ENCODE results near the gene CNGA1.
A peak's percentile ranks its signal among the peaks of the same experiment; 100 is the strongest.

The CNGA1 gene

GRCh38 chr4:48042979-48043461 is 26.5 kb upstream of the CNGA1 start:
- no peak for TF ChIP-seq SP1 (IDR thresholded peaks at IDR 0.05)
- no peak for TF ChIP-seq FOXK2 (IDR thresholded peaks at IDR 0.05)
- no peak for TF ChIP-seq TARDBP (IDR thresholded peaks at IDR 0.05)
- TF ChIP-seq CTBP1 (IDR thresholded peaks at IDR 0.05; ENCODE audit: borderline replicate concordance), result no peak
- no peak for TF ChIP-seq L3MBTL2 (conservative IDR thresholded peaks at IDR 0.05)
- TF ChIP-seq SUZ12 (IDR thresholded peaks at IDR 0.05), result no peak
- TF ChIP-seq BHLHE40 (IDR thresholded peaks at IDR 0.05; ENCODE audit: borderline replicate concordance), result no peak
- DNase-seq (ENCODE audit: extremely low spot score), result no peak
- ChIA-PET POLR2A (no interaction called here), CTCF (interaction anchor here (1.6 kb wide), 1 partner anchor 10 kb away, joined by 3 read pairs; no protein-coding TSS in a partner anchor)

DNA sequence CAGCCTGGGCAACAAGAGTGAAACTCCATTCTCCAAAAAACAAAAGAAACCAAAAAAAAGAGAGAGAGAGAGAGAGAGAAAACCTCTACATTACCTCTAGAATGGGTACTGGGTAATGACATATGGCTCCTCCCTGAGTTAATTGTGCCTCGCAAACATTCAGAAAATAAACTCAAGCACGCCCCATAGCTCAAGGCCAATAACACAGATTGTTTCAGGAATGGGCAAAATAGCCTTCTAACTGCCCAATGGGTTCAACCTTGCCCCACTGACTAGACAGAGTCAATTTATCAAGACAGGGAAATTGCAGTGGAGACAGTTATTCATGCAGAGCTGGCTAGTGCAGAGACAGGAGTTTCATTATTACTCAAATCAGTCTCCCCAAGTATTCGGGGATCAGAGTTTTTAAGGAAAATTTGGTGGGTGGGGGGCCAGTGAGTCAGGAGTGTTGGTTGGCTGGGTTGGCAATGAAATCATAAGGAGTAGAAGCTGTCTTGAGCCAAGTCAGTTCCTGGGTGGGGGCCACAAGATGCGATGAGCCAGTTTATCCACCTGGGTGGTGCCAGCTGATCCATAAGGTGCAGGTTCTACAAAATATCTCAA is 25.2 kb upstream of the CNGA1 start:
- CTCF ChIA-PET, result interaction anchor here (0.6 to 0.7 kb wide), 2 partner anchors 35 to 76 kb away, joined by 3 read pairs; no protein-coding TSS in a partner anchor
- POLR2A ChIA-PET, result no interaction called here
- no peak for DNase-seq (ENCODE audit: extremely low spot score)
- TF ChIP-seq BHLHE40 (IDR thresholded peaks at IDR 0.05; ENCODE audit: borderline replicate concordance) (no peak), SP1 (IDR thresholded peaks at IDR 0.05) (no peak), ZNF384 (IDR thresholded peaks at IDR 0.05) (no peak), HDGF (IDR thresholded peaks at IDR 0.05; ENCODE audit: borderline replicate concordance) (no peak), FOXM1 (IDR thresholded peaks at IDR 0.05; ENCODE audit: borderline replicate concordance) (no peak), TARDBP (IDR thresholded peaks at IDR 0.05) (no peak), LEF1 (IDR thresholded peaks at IDR 0.05; ENCODE audit: borderline replicate concordance) (no peak), ARNT (IDR thresholded peaks at IDR 0.05) (no peak), ELF4 (IDR thresholded peaks at IDR 0.05) (no peak), NFRKB (IDR thresholded peaks at IDR 0.05) (no peak), FOXK2 (IDR thresholded peaks at IDR 0.05) (no peak), SUZ12 (IDR thresholded peaks at IDR 0.05) (no peak)

GRCh38 chr4:48039561-48039960 is 23.1 kb upstream of the CNGA1 start:
- TF ChIP-seq NFRKB (IDR thresholded peaks at IDR 0.05) (no peak), PKNOX1 (IDR thresholded peaks at IDR 0.05) (no peak), L3MBTL2 (conservative IDR thresholded peaks at IDR 0.05) (no peak), HDGF (IDR thresholded peaks at IDR 0.05; ENCODE audit: borderline replicate concordance) (no peak), SUZ12 (IDR thresholded peaks at IDR 0.05) (no peak), FOXK2 (IDR thresholded peaks at IDR 0.05) (no peak), SP1 (IDR thresholded peaks at IDR 0.05) (no peak), ZNF384 (IDR thresholded peaks at IDR 0.05) (no peak), CTBP1 (IDR thresholded peaks at IDR 0.05; ENCODE audit: borderline replicate concordance) (no peak), FOXM1 (IDR thresholded peaks at IDR 0.05; ENCODE audit: borderline replicate concordance) (no peak), ARNT (IDR thresholded peaks at IDR 0.05) (no peak), TARDBP (IDR thresholded peaks at IDR 0.05) (no peak), ELF4 (IDR thresholded peaks at IDR 0.05) (no peak), FOXA1 (IDR thresholded peaks at IDR 0.05) (no peak), BHLHE40 (IDR thresholded peaks at IDR 0.05; ENCODE audit: borderline replicate concordance) (no peak)
- POLR2A ChIA-PET, result no interaction called here
- CTCF ChIA-PET, result interaction anchor here (0.6 kb wide), 1 partner anchor 59 kb away, joined by 3 read pairs; no protein-coding TSS in a partner anchor

GRCh38 chr4:48038666-48039065 is 22.2 kb upstream of the CNGA1 start:
- ChIA-PET CTCF (no interaction called here), POLR2A (no interaction called here)
- no peak for DNase-seq (ENCODE audit: extremely low spot score)
- TF ChIP-seq ZNF384 (IDR thresholded peaks at IDR 0.05), result no peak
- TF ChIP-seq SUZ12 (IDR thresholded peaks at IDR 0.05), result no peak
- no peak for TF ChIP-seq TARDBP (IDR thresholded peaks at IDR 0.05)
- no peak for TF ChIP-seq FOXK2 (IDR thresholded peaks at IDR 0.05)
- TF ChIP-seq ARNT (IDR thresholded peaks at IDR 0.05), result no peak
- no peak for TF ChIP-seq FOXA1 (IDR thresholded peaks at IDR 0.05)
- TF ChIP-seq SP1 (IDR thresholded peaks at IDR 0.05), result no peak
- TF ChIP-seq ELF4 (IDR thresholded peaks at IDR 0.05), result no peak

More at GRCh38 chr4:48039561-48039960, 23.1 kb upstream of the CNGA1 start:
- DNase-seq (ENCODE audit: extremely low spot score), result no peak

- TF ChIP-seq SP1 (IDR thresholded peaks at IDR 0.05), result no peak
- no peak for TF ChIP-seq FOXM1 (IDR thresholded peaks at IDR 0.05; ENCODE audit: borderline replicate concordance)
- TF ChIP-seq FOXK2 (IDR thresholded peaks at IDR 0.05), result no peak
- TF ChIP-seq LEF1 (IDR thresholded peaks at IDR 0.05; ENCODE audit: borderline replicate concordance), result no peak
- no peak for TF ChIP-seq PKNOX1 (IDR thresholded peaks at IDR 0.05)
- TF ChIP-seq ELF4 (IDR thresholded peaks at IDR 0.05), result no peak
- ChIA-PET CTCF (no interaction called here), POLR2A (no interaction called here)
- DNase-seq (ENCODE audit: extremely low spot score), result no peak
Measured at GRCh38 chr4:48037117-48037462, 20.6 kb upstream of the CNGA1 start.

DNA sequence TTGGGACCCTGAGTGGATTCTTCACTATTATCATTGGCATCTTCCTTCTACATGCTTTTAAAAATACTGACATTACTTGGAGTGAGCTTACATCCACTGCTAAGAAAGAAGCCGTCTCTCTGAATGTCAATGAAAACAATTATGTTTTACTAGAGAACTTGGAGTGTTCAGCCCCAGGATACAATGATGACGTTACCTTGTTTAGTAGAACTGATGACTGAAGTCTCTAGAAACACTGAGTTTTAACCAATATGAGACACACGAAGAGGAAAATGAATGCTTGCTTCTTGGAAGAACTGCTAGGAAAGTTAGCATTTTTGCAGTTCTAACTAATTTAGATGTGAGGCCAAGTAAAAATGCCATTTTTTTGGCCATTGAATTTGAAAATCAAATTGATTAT is 19.5 kb upstream of the CNGA1 start:
- POLR2A ChIA-PET, result no interaction called here

DNA sequence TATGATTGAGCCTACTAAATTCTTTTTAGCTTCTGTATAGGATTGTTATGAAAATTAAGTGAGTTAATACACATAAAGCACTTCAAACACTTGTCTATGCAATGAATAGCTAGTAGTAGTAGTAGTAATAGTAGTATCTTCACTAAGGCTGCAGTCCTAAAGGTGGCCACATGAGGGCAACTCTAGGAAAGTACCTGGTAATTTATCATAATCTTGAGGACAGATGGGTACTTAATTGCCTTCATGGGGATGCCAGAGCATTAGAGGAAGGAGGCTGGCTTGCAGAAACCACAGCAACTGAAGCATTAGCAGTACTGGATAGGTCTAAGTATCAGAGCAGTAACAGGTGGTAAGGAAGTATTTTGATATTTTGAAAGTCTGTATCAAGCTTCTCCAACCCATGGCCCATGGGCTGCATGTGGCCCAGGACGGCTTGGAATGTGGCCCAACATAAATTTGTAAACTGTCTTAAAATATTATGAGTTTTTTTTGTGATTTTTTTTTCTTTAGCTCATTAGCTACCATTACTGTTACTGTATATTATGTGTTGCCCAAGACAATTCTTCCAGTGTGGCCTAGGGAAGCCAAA is 17.4 kb upstream of the CNGA1 start:
- ChIA-PET CTCF (interaction anchor here (0.8 to 1.2 kb wide), 3 partner anchors 9 to 15 kb away, joined by 3 read pairs; no protein-coding TSS in a partner anchor), POLR2A (no interaction called here)
- TF ChIP-seq PKNOX1 (IDR thresholded peaks at IDR 0.05), result peak; percentile 65
- TF ChIP-seq FOXM1 (IDR thresholded peaks at IDR 0.05; ENCODE audit: borderline replicate concordance), result no peak
- peak; percentile 12 for DNase-seq (ENCODE audit: extremely low spot score)

More for the DNA sequence above, 19.5 kb upstream of the CNGA1 start:
- CTCF ChIA-PET, result no interaction called here
- TF ChIP-seq LEF1 (IDR thresholded peaks at IDR 0.05; ENCODE audit: borderline replicate concordance) (no peak), FOXK2 (IDR thresholded peaks at IDR 0.05) (no peak), ELF4 (IDR thresholded peaks at IDR 0.05) (no peak)
- no peak for DNase-seq (ENCODE audit: extremely low spot score)

Measured in HEK293T (cell line).